Trophoblast cell (in vitro differentiated cells and primary cell): ENCODE data around the gene RTN4R.

Experiments
- DNase-seq, 2 donors: peaks; one replicate each; pipeline ENCODE4 v3.0.0-alpha.2; 2016
- H2AFZ ChIP-seq: 2 replicates; pipeline ENCODE4 v1.6.1; 2013; ENCODE audit warnings: low read length, moderate library complexity, mild to moderate bottlenecking; ENCODE audit not compliant: insufficient read depth, poor library complexity
- H2AK5ac ChIP-seq: 2 replicates; pipeline ENCODE4 v1.6.1; 2013; ENCODE audit warnings: mild to moderate bottlenecking, low read length
- H2BK120ac ChIP-seq: 2 replicates; pipeline ENCODE4 v1.6.1; 2013; ENCODE audit warnings: low read length, mild to moderate bottlenecking, moderate library complexity; ENCODE audit not compliant: insufficient read depth, poor library complexity
- H2BK12ac ChIP-seq: 2 replicates; pipeline ENCODE4 v1.6.1; 2013; ENCODE audit warnings: mild to moderate bottlenecking, low read length, moderate library complexity
- H2BK5ac ChIP-seq: 2 replicates; pipeline ENCODE4 v1.6.1; 2013; ENCODE audit warnings: low read length, low read depth, moderate library complexity, mild to moderate bottlenecking; ENCODE audit not compliant: poor library complexity
- H3K14ac ChIP-seq: 2 replicates; pipeline ENCODE4 v1.6.1; 2013; ENCODE audit warnings: mild to moderate bottlenecking, low read length
- H3K18ac ChIP-seq: 2 replicates; pipeline ENCODE4 v1.6.1; 2013; ENCODE audit warnings: mild to moderate bottlenecking, low read length
- H3K23ac ChIP-seq: 2 replicates; pipeline ENCODE4 v1.6.1; 2013; ENCODE audit warnings: low read length
- H3K27ac ChIP-seq: 2 replicates; pipeline ENCODE4 v1.5.1; 2013; ENCODE audit warnings: low read depth, mild to moderate bottlenecking, inconsistent platforms, low read length, moderate library complexity
- H3K27me3 ChIP-seq: 2 replicates; pipeline ENCODE4 v1.6.1; 2013; ENCODE audit warnings: inconsistent platforms, mild to moderate bottlenecking, low read length, moderate library complexity; ENCODE audit not compliant: insufficient read depth
- H3K36me3 ChIP-seq, 2 experiments: 1 replicate in 1 of 2; 2 replicates in 1 of 2; pipeline ENCODE4 v1.6.1; 2013; ENCODE audit warnings: low read length in 2 of 2, mild to moderate bottlenecking in 2 of 2, moderate library complexity in 1 of 2; ENCODE audit not compliant: insufficient read depth in 2 of 2, control insufficient read depth in 1 of 2
- H3K4ac ChIP-seq: 2 replicates; pipeline ENCODE4 v1.6.1; 2013; ENCODE audit warnings: low read depth, mild to moderate bottlenecking, low read length, moderate library complexity
- H3K4me1 ChIP-seq, 2 experiments: 1 replicate in 1 of 2; 2 replicates in 1 of 2; pipeline ENCODE4 v1.6.1; 2013; ENCODE audit warnings: low read length in 2 of 2, mild to moderate bottlenecking in 2 of 2, moderate library complexity in 1 of 2; ENCODE audit not compliant: insufficient read depth in 2 of 2, control insufficient read depth in 1 of 2
- H3K4me2 ChIP-seq: 2 replicates; pipeline ENCODE4 v1.6.1; 2013; ENCODE audit warnings: inconsistent platforms, mild to moderate bottlenecking, low read length, moderate library complexity
- H3K4me3 ChIP-seq: 2 replicates; pipeline ENCODE4 v1.5.1; 2013; ENCODE audit warnings: mild to moderate bottlenecking, low read depth, low read length, inconsistent platforms
- H3K79me1 ChIP-seq: one replicate; pipeline ENCODE4 v1.6.1; 2013; ENCODE audit warnings: low read length
- H3K79me2 ChIP-seq: 2 replicates; pipeline ENCODE4 v1.6.1; 2013; ENCODE audit warnings: low read length, mild to moderate bottlenecking; ENCODE audit not compliant: control insufficient read depth, insufficient read depth, poor library complexity
- H3K9ac ChIP-seq: 2 replicates; pipeline ENCODE4 v1.6.1; 2013; ENCODE audit warnings: mild to moderate bottlenecking, low read length
- H3K9me3 ChIP-seq: 2 replicates; pipeline ENCODE4 v1.6.1; 2013; ENCODE audit warnings: low read depth, mild to moderate bottlenecking, control low read depth, inconsistent platforms, low read length; ENCODE audit not compliant: insufficient read depth
- H4K12ac ChIP-seq: 2 replicates; pipeline ENCODE4 v1.6.1; 2013; ENCODE audit warnings: low read depth, mild to moderate bottlenecking, low read length, moderate library complexity
- H4K8ac ChIP-seq: 2 replicates; pipeline ENCODE4 v1.6.1; 2013; ENCODE audit warnings: low read depth, mild to moderate bottlenecking, low read length, moderate library complexity
- H4K91ac ChIP-seq: one replicate; pipeline ENCODE4 v1.6.1; 2013; ENCODE audit warnings: low read depth, mild to moderate bottlenecking, low read length, moderate library complexity
- WGBS: extraction: QIAGEN DNeasy Blood & Tissue Kit; methylation state at CpG from one replicate; pipeline ENCODE4 v1.1.7; 2013; ENCODE audit warnings: missing lambda C conversion rate; ENCODE audit not compliant: insufficient read length, insufficient coverage; ENCODE audit errors: extremely low coverage; 5-methylcytosine and 5-hydroxymethylcytosine counted together

Gene RTN4R

GRCh38 chr22:20240900-20241299 lies 27.2 kb downstream of the RTN4R start:
- no CpG with 5 or more reads among the region's 8 CpGs for WGBS
- no peak for DNase-seq
- Histone ChIP-seq H2AK5ac (no peak overlapping the region), H3K4ac (no peak overlapping the region), H3K27me3 (no peaks in the 10 kb centered on the region), H2BK12ac (no peak overlapping the region), H2AFZ (no peak overlapping the region), H3K4me3 (no peak overlapping the region), H4K8ac (no peak overlapping the region), H2BK5ac (no peak overlapping the region), H3K4me1 (peaks cover 5 to 7% of the 10 kb centered on the region in 2 experiments), H3K79me2 (no peaks in the 10 kb centered on the region), H4K12ac (no peak overlapping the region), H3K18ac (no peak overlapping the region), H3K9ac (no peak overlapping the region), H3K9me3 (no peaks in the 10 kb centered on the region), H3K23ac (no peak overlapping the region), H3K14ac (no peak overlapping the region), H3K4me2 (no peak overlapping the region), H3K79me1 (no peaks in the 10 kb centered on the region), H3K36me3 (peaks cover 3 to 6% of the 10 kb centered on the region in 2 experiments), H4K91ac (no peak overlapping the region), H3K27ac (no peak overlapping the region), H2BK120ac (no peak overlapping the region)

GRCh38 chr22:20240447-20240764 lies 27.7 kb downstream of the RTN4R start:
- Histone ChIP-seq H3K23ac (no peak overlapping the region), H2AK5ac (no peak overlapping the region)

GRCh38 chr22:20239676-20240446 lies 28.3 kb downstream of the RTN4R start:
- Histone ChIP-seq H3K27ac (no peak overlapping the region), H3K4me1 (peaks cover 5 to 7% of the 10 kb centered on the region in 2 experiments), H3K79me1 (no peaks in the 10 kb centered on the region), H4K12ac (no peak overlapping the region), H3K9ac (no peak overlapping the region), H2AK5ac (no peak overlapping the region), H3K4me2 (no peak overlapping the region), H2BK12ac (no peak overlapping the region), H3K14ac (no peak overlapping the region), H3K36me3 (peaks cover 3 to 6% of the 10 kb centered on the region in 2 experiments), H3K18ac (no peak overlapping the region), H2AFZ (no peak overlapping the region), H3K4ac (no peak overlapping the region), H3K9me3 (no peaks in the 10 kb centered on the region), H3K79me2 (no peaks in the 10 kb centered on the region), H2BK5ac (no peak overlapping the region), H2BK120ac (no peak overlapping the region), H4K8ac (no peak overlapping the region), H3K23ac (no peak overlapping the region), H3K4me3 (no peak overlapping the region), H4K91ac (no peak overlapping the region), H3K27me3 (no peaks in the 10 kb centered on the region)
- DNase-seq, result no peak
- no CpG with 5 or more reads among the region's 9 CpGs for WGBS

More at GRCh38 chr22:20240447-20240764, 27.7 kb downstream of the RTN4R start:
- no peak overlapping the region for H4K91ac ChIP-seq
- no peaks in the 10 kb centered on the region for H3K79me1 ChIP-seq
- no peaks in the 10 kb centered on the region for H3K79me2 ChIP-seq
- H3K18ac ChIP-seq, result no peak overlapping the region
- H3K9me3 ChIP-seq, result no peaks in the 10 kb centered on the region
- DNase-seq, result no peak
- H3K4ac ChIP-seq, result no peak overlapping the region
- no peak overlapping the region for H2AFZ ChIP-seq
- no peaks in the 10 kb centered on the region for H3K27me3 ChIP-seq
- H3K9ac ChIP-seq, result no peak overlapping the region
- peaks cover 5 to 7% of the 10 kb centered on the region in 2 experiments for H3K4me1 ChIP-seq
- H3K4me2 ChIP-seq, result no peak overlapping the region
- no CpG with 5 or more reads among the region's 14 CpGs for WGBS
- H3K36me3 ChIP-seq, result peaks cover 3 to 6% of the 10 kb centered on the region in 2 experiments
- H3K4me3 ChIP-seq, result no peak overlapping the region
- H3K27ac ChIP-seq, result no peak overlapping the region
- no peak overlapping the region for H4K12ac ChIP-seq
- no peak overlapping the region for H2BK120ac ChIP-seq
- H4K8ac ChIP-seq, result no peak overlapping the region
- H2BK12ac ChIP-seq, result no peak overlapping the region
- H3K14ac ChIP-seq, result no peak overlapping the region
- no peak overlapping the region for H2BK5ac ChIP-seq

- Histone ChIP-seq H3K4me2 (no peak overlapping the region), H3K23ac (no peak overlapping the region), H3K4me1 (peaks cover 5 to 7% of the 10 kb centered on the region in 2 experiments), H2AK5ac (no peak overlapping the region), H4K8ac (no peak overlapping the region), H2BK5ac (no peak overlapping the region), H3K18ac (no peak overlapping the region), H3K9ac (no peak overlapping the region), H2BK12ac (no peak overlapping the region), H3K14ac (no peak overlapping the region), H3K79me2 (no peaks in the 10 kb centered on the region), H4K91ac (no peak overlapping the region), H2BK120ac (no peak overlapping the region), H4K12ac (no peak overlapping the region), H3K4me3 (no peak overlapping the region), H3K9me3 (no peaks in the 10 kb centered on the region), H3K4ac (no peak overlapping the region), H3K27me3 (no peaks in the 10 kb centered on the region), H2AFZ (no peak overlapping the region), H3K36me3 (peaks cover 3 to 6% of the 10 kb centered on the region in 2 experiments), H3K27ac (no peak overlapping the region), H3K79me1 (no peaks in the 10 kb centered on the region)
- DNase-seq, result no peak
- no CpG with 5 or more reads among the region's 35 CpGs for WGBS
Measured at GRCh38 chr22:20238901-20239675, 29.0 kb downstream of the RTN4R start.
